ENCODE measurements around the gene OVOL1. TPM values are rescaled to one million over a fixed set of nuclear protein-coding genes. Genes with fewer than 3 reads are reported as not detected.
A peak's percentile ranks its signal among the peaks of the same experiment; 100 is the strongest.
"Not testable (repeated sequence)": the region's sequence is repeated elsewhere in the genome, so short reads cannot be mapped to it uniquely, and the experiment has no call there.

The OVOL1 gene
- total RNA-seq, 5 donors from 2014 or later (not counting 1 experiment from before 2014, with no cell fraction given): 0.12 to 0.13 TPM; not detected in 3

DNA sequence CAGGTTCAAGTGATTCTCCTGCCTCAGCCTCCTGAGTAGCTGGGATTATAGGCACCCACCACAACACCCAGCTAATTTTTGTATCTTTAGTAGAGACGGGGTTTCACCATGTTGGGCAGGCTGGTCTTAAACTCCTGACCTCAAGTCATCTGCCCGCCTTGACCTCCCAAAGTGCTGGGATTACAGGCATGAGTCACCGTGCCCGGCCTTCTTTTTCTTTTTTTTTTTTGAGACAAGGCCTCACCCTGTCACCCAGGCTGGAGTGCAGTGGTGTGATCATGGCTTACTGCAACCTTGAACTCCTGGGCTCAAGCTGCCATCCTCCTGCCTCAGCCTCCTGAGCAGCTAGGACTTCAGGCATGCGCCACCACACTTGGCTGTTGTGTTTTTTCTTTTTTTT is 19.1 kb upstream of the OVOL1 start:
- H3K27ac ChIP-seq (ENCODE audit: low read length); DNase-seq; H3K27ac Mint-ChIP-seq; H3K4me3 Mint-ChIP-seq; H3K36me3 ChIP-seq (ENCODE audit: control insufficient read depth in 2 of 2, extremely low read depth in 1 of 2, insufficient read depth in 1 of 2, low read length in 1 of 2); H3K9me3 Mint-ChIP-seq; H3K36me3 Mint-ChIP-seq; ATAC-seq (replicated peaks in 1 of 4); H3K4me1 ChIP-seq (ENCODE audit: control insufficient read depth in 1 of 2, extremely low read depth in 1 of 2, insufficient read depth in 2 of 2, low read length in 2 of 2); H3K4me3 ChIP-seq (ENCODE audit: control insufficient read depth in 1 of 2, extremely low read depth in 1 of 2, low read length in 1 of 2); H3K27me3 Mint-ChIP-seq; H3K27me3 ChIP-seq (replicated peaks in 1 of 2; ENCODE audit: control insufficient read depth in 2 of 2, extremely low read depth in 1 of 2, insufficient read depth in 2 of 2, low read length in 1 of 2); H3K9me3 ChIP-seq: not testable (repeated sequence)
- H3K4me1 Mint-ChIP-seq: peaks cover 3 to 11% (median 3%) of the 10 kb centered on the region in 3 donors
- CTCF ChIA-PET: interaction anchor here in 1 of 2 donors (0.7 kb wide), 1 partner anchor 1905 kb away, joined by 3 read pairs; no protein-coding TSS in a partner anchor
- POLR2A ChIA-PET: interaction anchor here in 1 of 2 donors (0.7 kb wide), 1 partner anchor 58 kb away, joined by 6 read pairs; no protein-coding TSS in a partner anchor
- WGBS (ENCODE audit: insufficient coverage): no CpG with 5 or more reads among the region's 5 CpGs

DNA sequence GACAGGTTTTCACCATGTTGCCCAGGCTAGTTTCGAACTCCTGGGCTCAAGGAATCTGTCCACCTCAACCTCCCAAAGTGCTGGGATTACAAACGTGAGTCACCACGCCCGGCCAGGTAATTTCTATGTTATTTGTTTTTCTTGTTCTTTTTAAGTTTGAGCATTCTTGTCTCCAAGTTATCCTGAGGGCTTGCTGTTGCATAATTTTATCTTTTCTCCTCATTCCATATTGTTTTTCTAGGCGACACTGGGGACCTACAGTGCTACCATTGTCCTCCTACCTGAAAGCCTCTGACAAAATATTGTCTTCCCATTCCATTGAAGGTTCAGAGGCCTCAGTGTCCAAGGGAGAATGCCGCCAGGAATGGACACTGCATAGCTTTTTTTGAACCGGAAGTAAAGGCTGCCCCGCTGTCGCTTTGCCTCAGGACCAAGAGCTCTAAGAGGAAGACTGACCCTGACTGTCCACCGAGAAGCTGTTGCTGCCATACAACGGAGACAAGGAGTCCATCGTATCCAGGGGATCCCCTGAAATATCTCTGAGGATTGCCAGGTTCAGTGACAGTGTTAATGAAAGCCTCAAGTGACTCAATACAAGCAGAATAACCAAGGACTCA is 15.8 kb upstream of the OVOL1 start:
- Mint-ChIP-seq H3K4me3 (no peak overlapping the region), H3K27ac (no peak overlapping the region), H3K9me3 (no peaks in the 10 kb centered on the region), H3K36me3 (no peaks in the 10 kb centered on the region), H3K27me3 (no peaks in the 10 kb centered on the region), H3K4me1 (peaks cover 4 to 11% (median 5%) of the 10 kb centered on the region in 3 donors)
- ChIA-PET CTCF (interaction anchor here (0.7 to 1.9 kb wide), 3 partner anchors 8 to 59 kb away, joined by 4 to 14 read pairs (median 6); partner anchors contain the start of gene KAT5 (in 1 of the 2)), POLR2A (no interaction called here)
- ATAC-seq (replicated peaks in 1 of 4) (no peak), DNase-seq (no peak)
- Histone ChIP-seq H3K27ac (ENCODE audit: low read length) (no peak overlapping the region), H3K4me3 (ENCODE audit: control insufficient read depth in 1 of 2, extremely low read depth in 1 of 2, low read length in 1 of 2) (no peak overlapping the region), H3K4me1 (ENCODE audit: control insufficient read depth in 1 of 2, extremely low read depth in 1 of 2, insufficient read depth in 2 of 2, low read length in 2 of 2) (no peaks in the 10 kb centered on the region), H3K36me3 (ENCODE audit: control insufficient read depth in 2 of 2, extremely low read depth in 1 of 2, insufficient read depth in 1 of 2, low read length in 1 of 2) (peaks cover 0 to 4% of the 10 kb centered on the region in 2 donors), H3K9me3 (no peaks in the 10 kb centered on the region), H3K27me3 (replicated peaks in 1 of 2; ENCODE audit: control insufficient read depth in 2 of 2, extremely low read depth in 1 of 2, insufficient read depth in 2 of 2, low read length in 1 of 2) (no peaks in the 10 kb centered on the region)
- 86% methylated on average over 8 of the region's 12 CpGs for WGBS (ENCODE audit: insufficient coverage)

DNA sequence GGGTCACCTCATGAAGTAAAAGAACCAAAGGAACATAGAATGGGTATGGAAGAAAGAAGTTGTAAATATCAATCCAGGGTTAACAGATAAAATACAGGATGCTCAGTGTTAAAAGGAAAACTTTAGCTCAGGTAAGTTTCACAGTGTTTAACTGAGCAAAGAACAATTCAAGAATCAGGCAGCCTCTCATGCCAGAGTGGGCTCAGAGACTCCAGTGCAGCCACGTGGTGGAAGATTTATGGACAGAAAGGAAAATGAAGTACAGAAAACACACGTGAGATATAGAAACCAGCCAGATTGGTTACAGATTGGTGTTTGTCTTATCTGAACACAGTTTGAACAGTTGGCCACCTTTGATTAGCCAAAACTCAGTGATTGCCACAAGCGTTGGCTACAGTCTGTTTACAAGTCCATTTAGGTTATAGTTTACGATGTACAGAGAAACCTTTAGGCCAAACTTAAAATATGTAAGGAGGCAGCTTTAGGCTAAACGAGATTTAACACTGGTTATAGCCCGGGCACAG is 15.2 kb upstream of the OVOL1 start:
- H3K36me3 ChIP-seq (ENCODE audit: control insufficient read depth in 2 of 2, extremely low read depth in 1 of 2, insufficient read depth in 1 of 2, low read length in 1 of 2): peaks cover 0 to 4% of the 10 kb centered on the region in 2 donors
- H3K27me3 ChIP-seq (replicated peaks in 1 of 2; ENCODE audit: control insufficient read depth in 2 of 2, extremely low read depth in 1 of 2, insufficient read depth in 2 of 2, low read length in 1 of 2): no peaks in the 10 kb centered on the region
- Mint-ChIP-seq H3K36me3 (no peaks in the 10 kb centered on the region), H3K9me3 (no peaks in the 10 kb centered on the region), H3K4me3 (no peak overlapping the region), H3K27me3 (no peaks in the 10 kb centered on the region), H3K27ac (no peak overlapping the region), H3K4me1 (peaks cover 4 to 11% (median 6%) of the 10 kb centered on the region in 3 donors)
- H3K4me3 ChIP-seq (ENCODE audit: control insufficient read depth in 1 of 2, extremely low read depth in 1 of 2, low read length in 1 of 2): no peak overlapping the region
- ATAC-seq (replicated peaks in 1 of 4) (no peak), DNase-seq (no peak)
- ChIA-PET POLR2A (no interaction called here), CTCF (no interaction called here)
- 66% methylated on average over 5 of the region's 6 CpGs for WGBS (ENCODE audit: insufficient coverage)
- no peaks in the 10 kb centered on the region for H3K9me3 ChIP-seq
- H3K27ac ChIP-seq (ENCODE audit: low read length): no peak overlapping the region
- H3K4me1 ChIP-seq (ENCODE audit: control insufficient read depth in 1 of 2, extremely low read depth in 1 of 2, insufficient read depth in 2 of 2, low read length in 2 of 2): no peaks in the 10 kb centered on the region

DNA sequence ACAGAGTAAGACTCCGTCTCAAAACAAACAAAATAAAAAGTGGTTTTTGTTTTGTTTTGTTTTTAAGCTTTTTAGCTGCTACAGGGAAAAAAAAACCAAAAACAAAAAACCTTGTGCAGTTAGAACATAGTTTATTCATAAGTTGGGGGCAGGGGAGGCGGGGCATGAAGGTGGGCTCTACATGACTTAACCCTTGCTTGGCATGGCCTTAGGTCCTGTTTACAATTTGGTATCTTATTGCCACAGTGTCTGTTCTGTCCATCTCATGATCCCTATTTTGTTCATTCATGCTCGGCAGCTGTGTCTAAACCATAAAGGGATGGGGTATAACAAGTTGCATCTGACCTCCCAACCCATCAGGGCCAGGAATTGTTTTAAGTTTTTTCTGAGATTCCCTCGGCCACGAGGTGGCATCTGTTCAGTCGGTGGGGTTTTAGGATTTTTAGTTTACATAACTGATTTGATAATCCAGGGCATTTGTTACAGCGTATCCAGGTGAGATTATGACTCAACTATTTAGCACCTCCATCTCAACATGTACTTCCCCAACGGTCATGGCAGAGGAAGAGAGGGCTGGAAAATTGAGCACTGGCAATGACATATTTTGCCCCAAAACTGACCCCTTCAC is 13.0 kb upstream of the OVOL1 start:
- CTCF ChIA-PET: interaction anchor here in 1 of 2 donors (0.6 kb wide), 1 partner anchor 154 kb away, joined by 3 read pairs; no protein-coding TSS in a partner anchor
- H3K4me1 ChIP-seq (ENCODE audit: control insufficient read depth in 1 of 2, extremely low read depth in 1 of 2, insufficient read depth in 2 of 2, low read length in 2 of 2): peaks cover 0 to 11% of the 10 kb centered on the region in 2 experiments
- no peak overlapping the region for H3K27ac ChIP-seq (ENCODE audit: low read length)
- Mint-ChIP-seq H3K9me3 (no peaks in the 10 kb centered on the region), H3K27me3 (no peaks in the 10 kb centered on the region), H3K27ac (peak overlapping the region in 1 of 2 donors; percentile 16), H3K4me1 (peaks cover 11 to 12% (median 11%) of the 10 kb centered on the region in 3 donors), H3K36me3 (no peaks in the 10 kb centered on the region), H3K4me3 (no peak overlapping the region)
- peaks cover 4 to 19% of the 10 kb centered on the region in 2 donors for H3K36me3 ChIP-seq (ENCODE audit: control insufficient read depth in 2 of 2, extremely low read depth in 1 of 2, insufficient read depth in 1 of 2, low read length in 1 of 2)
- H3K9me3 ChIP-seq: no peaks in the 10 kb centered on the region
- POLR2A ChIA-PET: no interaction called here
- no peak overlapping the region for H3K4me3 ChIP-seq (ENCODE audit: control insufficient read depth in 1 of 2, extremely low read depth in 1 of 2, low read length in 1 of 2)
- DNase-seq: no peak
- WGBS (ENCODE audit: insufficient coverage): 100% methylated on average over 1 of the region's 8 CpGs
- ATAC-seq (replicated peaks in 1 of 4): no peak
- no peaks in the 10 kb centered on the region for H3K27me3 ChIP-seq (replicated peaks in 1 of 2; ENCODE audit: control insufficient read depth in 2 of 2, extremely low read depth in 1 of 2, insufficient read depth in 2 of 2, low read length in 1 of 2)

DNA sequence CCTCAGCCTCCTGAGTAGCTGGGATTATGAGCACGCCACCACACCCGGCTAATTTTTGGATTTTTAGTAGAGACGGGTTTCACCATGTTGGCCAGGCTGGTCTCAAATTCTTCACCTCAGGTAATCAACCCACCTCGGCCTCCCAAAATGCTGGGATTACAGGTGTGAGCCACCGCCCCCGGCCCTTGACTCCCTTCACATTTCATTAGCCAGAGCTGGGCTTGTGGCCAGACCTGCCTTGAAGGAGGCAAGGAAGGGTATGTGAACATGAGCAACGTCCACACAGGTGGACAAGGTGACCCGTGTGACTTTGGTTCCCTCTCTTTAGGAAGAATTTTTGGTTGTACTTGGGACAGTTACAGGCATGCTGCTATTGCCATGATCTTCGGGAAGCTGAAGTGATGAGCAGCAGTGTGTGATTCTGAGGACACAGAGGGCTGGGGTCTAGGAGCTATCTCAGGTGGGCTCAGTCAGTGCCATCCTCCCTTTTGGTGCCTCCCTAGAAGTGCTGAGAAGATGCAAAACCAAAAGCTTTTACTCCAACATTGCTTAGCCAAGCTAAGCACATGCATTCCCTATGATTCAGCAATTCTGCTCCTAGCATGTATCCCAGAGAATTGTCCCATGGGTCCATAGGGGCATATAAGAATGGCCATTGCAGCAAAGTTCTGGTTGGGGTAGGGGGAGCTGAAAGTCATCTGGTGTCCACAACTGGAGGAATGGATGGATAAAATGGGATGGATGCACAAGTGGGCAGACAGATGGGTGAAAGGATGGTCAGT is 12.1 kb upstream of the OVOL1 start:
- Mint-ChIP-seq H3K4me3 (no peak overlapping the region), H3K9me3 (no peaks in the 10 kb centered on the region), H3K36me3 (no peaks in the 10 kb centered on the region), H3K27me3 (no peaks in the 10 kb centered on the region), H3K4me1 (peaks cover 13 to 15% (median 14%) of the 10 kb centered on the region in 3 donors), H3K27ac (peak overlapping the region in 1 of 2 donors; percentile 32)
- no peaks in the 10 kb centered on the region for H3K9me3 ChIP-seq
- ATAC-seq (replicated peaks in 1 of 4) (no peak), DNase-seq (no peak)
- POLR2A ChIA-PET: no interaction called here
- H3K36me3 ChIP-seq (ENCODE audit: control insufficient read depth in 2 of 2, extremely low read depth in 1 of 2, insufficient read depth in 1 of 2, low read length in 1 of 2): peaks cover 4 to 23% of the 10 kb centered on the region in 2 donors
- H3K27me3 ChIP-seq (replicated peaks in 1 of 2; ENCODE audit: control insufficient read depth in 2 of 2, extremely low read depth in 1 of 2, insufficient read depth in 2 of 2, low read length in 1 of 2): no peaks in the 10 kb centered on the region
- peaks cover 0 to 20% of the 10 kb centered on the region in 2 experiments for H3K4me1 ChIP-seq (ENCODE audit: control insufficient read depth in 1 of 2, extremely low read depth in 1 of 2, insufficient read depth in 2 of 2, low read length in 2 of 2)
- 79% methylated on average over 4 of the region's 9 CpGs for WGBS (ENCODE audit: insufficient coverage)
- no peak overlapping the region for H3K4me3 ChIP-seq (ENCODE audit: control insufficient read depth in 1 of 2, extremely low read depth in 1 of 2, low read length in 1 of 2)
- CTCF ChIA-PET: no interaction called here
- H3K27ac ChIP-seq (ENCODE audit: low read length): no peak overlapping the region

DNA sequence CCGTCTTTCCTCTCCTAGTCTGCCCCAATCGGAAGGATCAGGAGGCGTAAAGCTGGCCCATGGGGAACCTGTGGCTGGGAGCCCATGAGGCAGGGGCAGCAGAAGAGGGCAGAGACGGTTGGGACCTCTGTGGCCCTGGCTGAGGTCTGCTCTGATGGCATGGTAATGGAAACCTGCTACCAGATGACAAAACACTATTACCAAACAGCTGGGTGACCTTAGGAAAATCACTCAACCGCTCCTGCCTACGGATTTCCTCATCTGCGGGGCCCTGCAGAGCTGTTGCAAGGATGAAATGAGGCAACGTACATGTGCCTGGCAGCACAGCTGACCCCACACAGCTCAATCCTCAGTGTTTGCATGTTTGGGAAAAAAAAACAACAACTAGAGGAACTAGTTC is 10.7 kb upstream of the OVOL1 start:
- POLR2A ChIA-PET: interaction anchor here in 1 of 2 donors (0.5 kb wide), 1 partner anchor 293 kb away, joined by 4 read pairs; no protein-coding TSS in a partner anchor
- CTCF ChIA-PET: interaction anchor here in 1 of 2 donors (0.8 to 1.1 kb wide), 2 partner anchors 32 to 51 kb away, joined by 3 to 4 read pairs; no protein-coding TSS in a partner anchor

More for the DNA sequence above, 10.7 kb upstream of the OVOL1 start:
- Histone ChIP-seq H3K27me3 (replicated peaks in 1 of 2; ENCODE audit: control insufficient read depth in 2 of 2, extremely low read depth in 1 of 2, insufficient read depth in 2 of 2, low read length in 1 of 2) (no peaks in the 10 kb centered on the region), H3K36me3 (ENCODE audit: control insufficient read depth in 2 of 2, extremely low read depth in 1 of 2, insufficient read depth in 1 of 2, low read length in 1 of 2) (peaks cover 4 to 23% of the 10 kb centered on the region in 2 donors), H3K4me1 (ENCODE audit: control insufficient read depth in 1 of 2, extremely low read depth in 1 of 2, insufficient read depth in 2 of 2, low read length in 2 of 2) (peaks cover 2 to 22% of the 10 kb centered on the region in 2 experiments), H3K9me3 (no peaks in the 10 kb centered on the region), H3K4me3 (ENCODE audit: control insufficient read depth in 1 of 2, extremely low read depth in 1 of 2, low read length in 1 of 2) (no peak overlapping the region), H3K27ac (ENCODE audit: low read length) (no peak overlapping the region)
- no peak overlapping the region for H3K4me3 Mint-ChIP-seq
- no peaks in the 10 kb centered on the region for H3K27me3 Mint-ChIP-seq
- 70% methylated on average over 7 of the region's 8 CpGs for WGBS (ENCODE audit: insufficient coverage)
- no peaks in the 10 kb centered on the region for H3K36me3 Mint-ChIP-seq
- DNase-seq (no peak), ATAC-seq (replicated peaks in 1 of 4) (no peak)
- H3K9me3 Mint-ChIP-seq: no peaks in the 10 kb centered on the region
- no peak overlapping the region for H3K27ac Mint-ChIP-seq
- H3K4me1 Mint-ChIP-seq: peaks cover 11 to 15% (median 13%) of the 10 kb centered on the region in 3 donors

All from T-cell (primary cell).